HepG2 (cell line): ENCODE results near the gene NEK9. TPM values are rescaled to one million over a fixed set of nuclear protein-coding genes. Genes with fewer than 3 reads are reported as not detected.

ENCODE experiments used
- BRD4 ChIP-seq: sonication (generic); formaldehyde crosslinking; IDR thresholded peaks from 2 replicates; pipeline ENCODE4 v1.4.0; 2020; ENCODE audit warnings: missing genetic modification reagents
- KLF16 ChIP-seq, 2 experiments: sonication (generic) in 1 of 2; formaldehyde crosslinking in 1 of 2; IDR thresholded peaks; 2 replicates each; pipeline versions ENCODE4 v1.6.1 to v1.8.0; 2016 to 2023; ENCODE audit warnings: missing genetic modification reagents in 2 of 2, missing compliant biosample characterization in 1 of 2
- NKX3-1 ChIP-seq: sonication (generic); formaldehyde crosslinking; IDR thresholded peaks from 2 replicates; pipeline ENCODE4 v1.5.0; 2020; ENCODE audit warnings: missing genetic modification reagents
- ONECUT2 ChIP-seq: sonication (generic); formaldehyde crosslinking; IDR thresholded peaks from 2 replicates; pipeline ENCODE4 v1.4.0; 2020; ENCODE audit warnings: missing genetic modification reagents
- ZFY ChIP-seq: sonication (generic); formaldehyde crosslinking; IDR thresholded peaks from 2 replicates; pipeline ENCODE4 v1.4.0; 2020; ENCODE audit warnings: missing genetic modification reagents
- ZKSCAN1 ChIP-seq: fragments of 150-350 bp; IDR thresholded peaks from 2 replicates; pipeline ENCODE4 v1.6.1; 2014; ENCODE audit warnings: low read length
- ZNF839 ChIP-seq: sonication (generic); formaldehyde crosslinking; IDR thresholded peaks from 2 replicates; pipeline ENCODE4 v1.4.0; 2020; ENCODE audit warnings: missing genetic modification reagents, mild to moderate bottlenecking, borderline replicate concordance
- polyA plus RNA-seq, 8 experiments: library from polyadenylated mRNA; depleted of rRNA in 3 of 8; stranded (reverse) in 7 of 8; unstranded in 1 of 8; fragments of >200 nt; fragmentation: Illumina TruSeq in 4 of 8; extraction: Trizol in 4 of 8; gene quantifications; 2 replicates each; pipeline versions ENCODE4 v1.2.1 to v1.2.3, GENCODE V29; 2011 to 2016; ENCODE audit warnings: low read depth in 4 of 8, missing spikeins in 1 of 8, mixed read lengths in 1 of 8; ENCODE audit not compliant: insufficient read depth in 1 of 8
- total RNA-seq, 5 experiments: library from RNA; depleted of rRNA; stranded (reverse); fragments of >200 nt; fragmentation: Illumina TruSeq; extraction: Trizol; gene quantifications; 2 replicates each; pipeline ENCODE4 v1.2.3, GENCODE V29; 2016; ENCODE audit warnings: low read depth in 1 of 5
- TF ChIP-seq, protein P1 (sequence below): sonication (generic); formaldehyde crosslinking; IDR thresholded peaks from 2 replicates; pipeline ENCODE4 v1.4.0; 2020; ENCODE audit warnings: missing genetic modification reagents
- TF ChIP-seq, protein P2 (sequence below), 2 experiments: sonication (generic) in 1 of 2; formaldehyde crosslinking in 1 of 2; IDR thresholded peaks; 2 replicates each; pipeline versions ENCODE4 v1.4.0 to v1.6.1; 2016 to 2020; ENCODE audit warnings: borderline replicate concordance in 1 of 2, low read depth in 1 of 2, mild to moderate bottlenecking in 1 of 2, missing genetic modification reagents in 1 of 2
- TF ChIP-seq, protein P3 (sequence below): sonication (generic); formaldehyde crosslinking; IDR thresholded peaks from one replicate; pipeline ENCODE4 v1.5.1; 2020; ENCODE audit warnings: mild to moderate bottlenecking, missing genetic modification reagents; ENCODE audit errors: not compliant biosample characterization
- TF ChIP-seq, protein P4 (sequence below): sonication (generic); formaldehyde crosslinking; conservative IDR thresholded peaks from 2 replicates; pipeline ENCODE4 v1.8.0; 2022; ENCODE audit warnings: mild to moderate bottlenecking, moderate library complexity, missing genetic modification reagents

The NEK9 gene
- total and polyA plus RNA-seq, 2 of the 13 experiments (the other 11 are each of a cell fraction or from before 2014, with no cell fraction given) = 16.5 to 27.3 TPM

DNA sequence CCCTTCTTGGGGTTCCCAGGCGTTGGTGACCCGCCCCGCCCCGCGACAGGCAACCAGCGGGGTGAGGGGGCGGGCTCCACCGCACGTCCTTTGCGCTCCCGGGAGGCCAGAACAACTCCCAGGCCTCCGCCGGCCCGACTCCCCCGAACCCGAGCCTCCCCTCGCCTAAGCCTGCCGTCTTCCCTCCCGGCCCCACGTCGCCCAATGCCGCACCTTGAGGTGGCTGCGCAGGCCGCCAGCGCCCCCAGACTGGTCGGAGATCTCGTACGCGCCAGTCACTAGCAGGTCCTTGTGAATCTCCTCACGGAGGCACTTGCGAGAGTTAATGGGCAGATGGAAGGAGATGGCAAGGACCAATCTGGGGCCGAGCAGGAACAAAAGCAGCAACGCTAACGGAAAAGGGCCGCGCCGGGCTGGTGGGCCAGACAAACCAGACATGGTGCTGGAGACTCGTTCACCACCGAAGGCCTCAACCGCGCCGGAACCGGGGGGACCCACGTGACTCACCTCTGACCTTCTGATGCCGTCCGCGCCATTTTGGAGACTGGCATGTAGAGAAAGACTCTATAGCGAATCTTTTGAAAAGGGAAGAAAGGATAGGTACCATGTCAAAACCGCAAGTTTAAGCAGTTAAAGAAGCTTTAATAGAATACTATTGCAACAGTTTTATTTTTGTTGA lies 49.4 kb upstream of the NEK9 start, which contains the start of gene TMED10 (continued):
- TF ChIP-seq, protein P1, sequence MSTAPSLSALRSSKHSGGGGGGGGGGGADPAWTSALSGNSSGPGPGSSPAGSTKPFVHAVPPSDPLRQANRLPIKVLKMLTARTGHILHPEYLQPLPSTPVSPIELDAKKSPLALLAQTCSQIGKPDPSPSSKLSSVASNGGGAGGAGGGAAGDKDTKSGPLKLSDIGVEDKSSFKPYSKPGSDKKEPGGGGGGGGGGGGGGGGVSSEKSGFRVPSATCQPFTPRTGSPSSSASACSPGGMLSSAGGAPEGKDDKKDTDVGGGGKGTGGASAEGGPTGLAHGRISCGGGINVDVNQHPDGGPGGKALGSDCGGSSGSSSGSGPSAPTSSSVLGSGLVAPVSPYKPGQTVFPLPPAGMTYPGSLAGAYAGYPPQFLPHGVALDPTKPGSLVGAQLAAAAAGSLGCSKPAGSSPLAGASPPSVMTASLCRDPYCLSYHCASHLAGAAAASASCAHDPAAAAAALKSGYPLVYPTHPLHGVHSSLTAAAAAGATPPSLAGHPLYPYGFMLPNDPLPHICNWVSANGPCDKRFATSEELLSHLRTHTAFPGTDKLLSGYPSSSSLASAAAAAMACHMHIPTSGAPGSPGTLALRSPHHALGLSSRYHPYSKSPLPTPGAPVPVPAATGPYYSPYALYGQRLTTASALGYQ (CRISPR knock-in tag) = peak; percentile 84
- peak in 1 of 2 experiments; percentile 78; a peak in 1 of 4 replicates for TF ChIP-seq KLF16 (CRISPR knock-in tag; IDR thresholded peaks at IDR 0.05)
- no peak for TF ChIP-seq ONECUT2 (CRISPR knock-in tag)
- TF ChIP-seq NKX3-1 (CRISPR knock-in tag) = 0 out of 2 replicates have a peak, but pooled peaks have one; percentile 65
- no peak for TF ChIP-seq ZKSCAN1
- peak; percentile 100 for TF ChIP-seq ZFY (CRISPR knock-in tag)
- TF ChIP-seq, protein P2, sequence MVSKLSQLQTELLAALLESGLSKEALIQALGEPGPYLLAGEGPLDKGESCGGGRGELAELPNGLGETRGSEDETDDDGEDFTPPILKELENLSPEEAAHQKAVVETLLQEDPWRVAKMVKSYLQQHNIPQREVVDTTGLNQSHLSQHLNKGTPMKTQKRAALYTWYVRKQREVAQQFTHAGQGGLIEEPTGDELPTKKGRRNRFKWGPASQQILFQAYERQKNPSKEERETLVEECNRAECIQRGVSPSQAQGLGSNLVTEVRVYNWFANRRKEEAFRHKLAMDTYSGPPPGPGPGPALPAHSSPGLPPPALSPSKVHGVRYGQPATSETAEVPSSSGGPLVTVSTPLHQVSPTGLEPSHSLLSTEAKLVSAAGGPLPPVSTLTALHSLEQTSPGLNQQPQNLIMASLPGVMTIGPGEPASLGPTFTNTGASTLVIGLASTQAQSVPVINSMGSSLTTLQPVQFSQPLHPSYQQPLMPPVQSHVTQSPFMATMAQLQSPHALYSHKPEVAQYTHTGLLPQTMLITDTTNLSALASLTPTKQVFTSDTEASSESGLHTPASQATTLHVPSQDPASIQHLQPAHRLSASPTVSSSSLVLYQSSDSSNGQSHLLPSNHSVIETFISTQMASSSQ (IDR thresholded peaks at IDR 0.05; ENCODE audit: low read depth) = no peak
- TF ChIP-seq, protein P2 (CRISPR knock-in tag; IDR thresholded peaks at IDR 0.05; ENCODE audit: borderline replicate concordance) = peak; percentile 73
- TF ChIP-seq ZNF839 = peak; percentile 85
- peak; percentile 83 for TF ChIP-seq BRD4 (CRISPR knock-in tag)
- TF ChIP-seq, protein P3, sequence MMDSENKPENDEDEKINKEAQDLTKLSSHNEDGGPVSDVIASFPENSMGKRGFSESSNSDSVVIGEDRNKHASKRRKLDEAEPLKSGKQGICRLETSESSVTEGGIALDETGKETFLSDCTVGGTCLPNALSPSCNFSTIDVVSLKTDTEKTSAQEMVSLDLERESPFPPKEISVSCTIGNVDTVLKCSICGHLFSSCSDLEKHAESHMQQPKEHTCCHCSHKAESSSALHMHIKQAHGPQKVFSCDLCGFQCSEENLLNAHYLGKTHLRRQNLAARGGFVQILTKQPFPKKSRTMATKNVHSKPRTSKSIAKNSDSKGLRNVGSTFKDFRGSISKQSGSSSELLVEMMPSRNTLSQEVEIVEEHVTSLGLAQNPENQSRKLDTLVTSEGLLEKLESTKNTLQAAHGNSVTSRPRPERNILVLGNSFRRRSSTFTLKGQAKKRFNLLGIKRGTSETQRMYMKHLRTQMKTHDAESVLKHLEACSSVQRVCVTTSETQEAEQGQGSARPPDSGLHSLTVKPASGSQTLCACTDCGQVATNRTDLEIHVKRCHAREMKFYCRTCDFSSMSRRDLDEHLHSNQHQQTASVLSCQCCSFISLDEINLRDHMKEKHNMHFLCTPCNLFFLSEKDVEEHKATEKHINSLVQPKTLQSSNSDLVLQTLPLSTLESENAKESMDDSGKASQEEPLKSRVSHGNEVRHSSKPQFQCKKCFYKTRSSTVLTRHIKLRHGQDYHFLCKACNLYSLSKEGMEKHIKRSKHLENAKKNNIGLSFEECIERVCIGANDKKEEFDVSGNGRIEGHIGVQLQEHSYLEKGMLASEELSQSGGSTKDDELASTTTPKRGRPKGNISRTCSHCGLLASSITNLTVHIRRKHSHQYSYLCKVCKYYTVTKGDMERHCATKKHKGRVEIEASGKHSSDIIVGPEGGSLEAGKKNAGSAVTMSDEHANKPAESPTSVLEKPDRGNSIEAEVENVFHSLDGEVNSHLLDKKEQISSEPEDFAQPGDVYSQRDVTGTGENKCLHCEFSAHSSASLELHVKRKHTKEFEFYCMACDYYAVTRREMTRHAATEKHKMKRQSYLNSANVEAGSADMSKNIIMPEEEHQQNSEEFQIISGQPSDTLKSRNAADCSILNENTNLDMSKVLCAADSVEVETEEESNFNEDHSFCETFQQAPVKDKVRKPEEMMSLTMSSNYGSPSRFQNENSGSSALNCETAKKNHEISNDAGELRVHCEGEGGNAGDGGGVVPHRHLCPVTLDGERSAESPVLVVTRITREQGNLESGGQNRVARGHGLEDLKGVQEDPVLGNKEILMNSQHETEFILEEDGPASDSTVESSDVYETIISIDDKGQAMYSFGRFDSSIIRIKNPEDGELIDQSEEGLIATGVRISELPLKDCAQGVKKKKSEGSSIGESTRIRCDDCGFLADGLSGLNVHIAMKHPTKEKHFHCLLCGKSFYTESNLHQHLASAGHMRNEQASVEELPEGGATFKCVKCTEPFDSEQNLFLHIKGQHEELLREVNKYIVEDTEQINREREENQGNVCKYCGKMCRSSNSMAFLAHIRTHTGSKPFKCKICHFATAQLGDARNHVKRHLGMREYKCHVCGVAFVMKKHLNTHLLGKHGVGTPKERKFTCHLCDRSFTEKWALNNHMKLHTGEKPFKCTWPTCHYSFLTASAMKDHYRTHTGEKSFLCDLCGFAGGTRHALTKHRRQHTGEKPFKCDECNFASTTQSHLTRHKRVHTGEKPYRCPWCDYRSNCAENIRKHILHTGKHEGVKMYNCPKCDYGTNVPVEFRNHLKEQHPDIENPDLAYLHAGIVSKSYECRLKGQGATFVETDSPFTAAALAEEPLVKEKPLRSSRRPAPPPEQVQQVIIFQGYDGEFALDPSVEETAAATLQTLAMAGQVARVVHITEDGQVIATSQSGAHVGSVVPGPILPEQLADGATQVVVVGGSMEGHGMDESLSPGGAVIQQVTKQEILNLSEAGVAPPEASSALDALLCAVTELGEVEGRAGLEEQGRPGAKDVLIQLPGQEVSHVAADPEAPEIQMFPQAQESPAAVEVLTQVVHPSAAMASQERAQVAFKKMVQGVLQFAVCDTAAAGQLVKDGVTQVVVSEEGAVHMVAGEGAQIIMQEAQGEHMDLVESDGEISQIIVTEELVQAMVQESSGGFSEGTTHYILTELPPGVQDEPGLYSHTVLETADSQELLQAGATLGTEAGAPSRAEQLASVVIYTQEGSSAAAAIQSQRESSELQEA (CRISPR knock-in tag) = peak; percentile 81
- TF ChIP-seq, protein P4, sequence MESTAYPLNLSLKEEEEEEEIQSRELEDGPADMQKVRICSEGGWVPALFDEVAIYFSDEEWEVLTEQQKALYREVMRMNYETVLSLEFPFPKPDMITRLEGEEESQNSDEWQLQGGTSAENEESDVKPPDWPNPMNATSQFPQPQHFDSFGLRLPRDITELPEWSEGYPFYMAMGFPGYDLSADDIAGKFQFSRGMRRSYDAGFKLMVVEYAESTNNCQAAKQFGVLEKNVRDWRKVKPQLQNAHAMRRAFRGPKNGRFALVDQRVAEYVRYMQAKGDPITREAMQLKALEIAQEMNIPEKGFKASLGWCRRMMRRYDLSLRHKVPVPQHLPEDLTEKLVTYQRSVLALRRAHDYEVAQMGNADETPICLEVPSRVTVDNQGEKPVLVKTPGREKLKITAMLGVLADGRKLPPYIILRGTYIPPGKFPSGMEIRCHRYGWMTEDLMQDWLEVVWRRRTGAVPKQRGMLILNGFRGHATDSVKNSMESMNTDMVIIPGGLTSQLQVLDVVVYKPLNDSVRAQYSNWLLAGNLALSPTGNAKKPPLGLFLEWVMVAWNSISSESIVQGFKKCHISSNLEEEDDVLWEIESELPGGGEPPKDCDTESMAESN (CRISPR knock-in tag) = peak; percentile 85
